Measurements from ENCODE around the gene LOXL3.
"Not testable (repeated sequence)": the region's sequence is repeated elsewhere in the genome, so short reads cannot be mapped to it uniquely, and the experiment has no call there.

LOXL3 gene

GRCh38 chr2:74573747-74574562, 20.2 kb upstream of the LOXL3 start:
- no peak for DNase-seq

GRCh38 chr2:74572178-74572925, 18.6 kb upstream of the LOXL3 start:
- DNase-seq, result no peak

GRCh38 chr2:74571058-74571457, 17.3 kb upstream of the LOXL3 start:
- no peak for DNase-seq

- no peak for DNase-seq
Observed at GRCh38 chr2:74569686-74570085, 15.9 kb upstream of the LOXL3 start.

DNA sequence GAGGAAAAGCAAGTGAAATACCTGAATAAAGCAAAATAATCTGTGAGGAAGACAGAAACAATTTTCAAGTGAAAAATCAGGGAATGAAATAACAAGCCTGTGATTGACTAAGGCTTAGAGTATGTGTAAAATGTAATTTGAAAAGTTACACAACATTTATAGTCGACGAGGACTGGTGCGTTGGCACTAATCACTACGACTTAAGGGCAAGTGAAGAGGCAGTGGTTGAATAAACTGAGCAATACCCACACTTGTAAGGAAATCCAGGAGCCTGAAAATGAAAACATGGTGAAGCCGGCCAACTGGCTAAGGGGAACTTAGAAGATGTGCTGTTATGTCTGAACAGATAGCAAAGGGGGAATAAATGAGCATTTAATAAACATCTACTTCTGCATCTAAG, 14.1 kb upstream of the LOXL3 start:
- no peak for DNase-seq

DNA sequence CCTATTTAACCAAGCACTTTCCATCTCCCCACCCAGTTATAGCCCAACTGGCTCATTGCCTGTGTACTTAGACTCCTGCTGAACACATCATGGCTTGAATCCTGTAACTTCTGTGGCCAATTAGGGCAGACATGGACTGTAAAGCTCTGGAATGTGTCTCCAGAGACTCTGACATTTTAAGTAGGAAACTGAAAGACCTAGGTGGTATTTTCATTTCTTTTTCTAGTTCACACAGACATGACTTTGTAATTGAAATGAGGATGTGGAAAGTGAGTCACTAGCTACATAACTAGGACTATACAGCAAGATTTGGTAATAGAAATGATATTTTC, 13.0 kb upstream of the LOXL3 start:
- no peak for DNase-seq

- DNase-seq, result no peak
Observed at GRCh38 chr2:74566076-74566753, 12.5 kb upstream of the LOXL3 start.

- no peak for DNase-seq
Observed at GRCh38 chr2:74564222-74564621, 10.5 kb upstream of the LOXL3 start.

GRCh38 chr2:74562126-74562775, 8.5 kb upstream of the LOXL3 start:
- DNase-seq, result no peak

DNA sequence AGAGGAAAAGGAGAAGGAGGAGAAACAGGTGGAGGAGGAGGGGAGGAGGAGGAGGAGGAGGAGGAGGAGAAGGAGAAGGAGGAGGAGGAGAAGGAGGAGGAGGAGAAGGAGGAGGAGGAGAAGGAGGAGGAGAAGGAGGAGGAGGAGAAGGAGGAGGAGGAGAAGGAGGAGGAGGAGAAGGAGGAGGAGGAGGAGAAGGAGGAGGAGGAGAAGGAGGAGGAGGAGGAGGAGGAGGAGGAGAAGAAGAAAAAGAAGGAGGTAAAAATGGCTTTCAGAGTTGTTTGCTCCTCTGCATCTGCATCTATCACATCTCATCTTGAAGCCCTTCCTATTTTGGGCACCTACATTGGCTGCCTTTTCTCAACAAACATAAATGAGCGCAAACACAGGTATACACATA, 7.3 kb upstream of the LOXL3 start:
- not testable (repeated sequence) for DNase-seq

DNA sequence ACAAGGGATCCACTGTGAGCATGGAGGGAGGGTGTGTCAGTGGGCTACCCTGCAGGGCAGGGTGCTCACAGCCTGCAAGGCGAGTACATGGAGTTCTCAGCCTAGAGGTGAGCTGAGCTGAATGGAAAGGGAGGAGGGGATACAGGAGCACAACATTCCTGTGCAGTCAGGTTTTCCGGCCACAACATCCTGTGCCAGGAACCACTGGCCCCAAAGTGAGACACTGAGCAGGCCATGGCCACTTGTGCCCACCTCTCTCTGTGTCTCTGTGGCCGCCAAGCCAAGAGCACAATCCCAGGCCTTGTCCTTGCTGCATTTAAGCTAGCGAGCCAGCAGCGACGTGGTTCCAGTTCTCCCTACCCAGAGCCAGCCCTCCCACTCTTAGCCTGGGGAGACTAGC, 6.8 kb upstream of the LOXL3 start:
- DNase-seq, result no peak

- no peak for DNase-seq
Observed at GRCh38 chr2:74559912-74560311, 6.2 kb upstream of the LOXL3 start.

GRCh38 chr2:74558284-74559230, 4.8 kb upstream of the LOXL3 start:
- no peak for DNase-seq

- no peak for DNase-seq
Observed at GRCh38 chr2:74556831-74557370, 3.2 kb upstream of the LOXL3 start.

DNA sequence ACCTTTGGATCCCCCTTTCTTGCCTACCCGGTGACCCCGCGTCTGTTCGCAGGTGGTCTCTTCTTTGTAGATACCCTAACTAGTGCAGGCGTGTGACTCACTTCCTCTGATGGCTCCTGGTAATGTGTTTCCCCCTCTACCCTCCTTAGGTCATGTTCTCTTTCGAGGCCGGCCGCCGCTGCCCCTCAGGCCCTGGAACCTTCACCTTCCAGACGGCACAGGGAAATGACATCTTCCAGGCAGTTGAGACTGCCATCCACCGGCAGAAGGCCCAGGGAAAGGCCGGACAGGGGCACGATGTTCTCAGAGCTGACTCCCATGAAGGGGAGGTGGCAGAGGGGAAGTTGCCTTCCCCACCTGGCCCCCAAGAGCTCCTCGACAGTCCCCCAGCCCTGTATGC, 2.4 kb upstream of the LOXL3 start:
- DNase-seq, result no peak

DNA sequence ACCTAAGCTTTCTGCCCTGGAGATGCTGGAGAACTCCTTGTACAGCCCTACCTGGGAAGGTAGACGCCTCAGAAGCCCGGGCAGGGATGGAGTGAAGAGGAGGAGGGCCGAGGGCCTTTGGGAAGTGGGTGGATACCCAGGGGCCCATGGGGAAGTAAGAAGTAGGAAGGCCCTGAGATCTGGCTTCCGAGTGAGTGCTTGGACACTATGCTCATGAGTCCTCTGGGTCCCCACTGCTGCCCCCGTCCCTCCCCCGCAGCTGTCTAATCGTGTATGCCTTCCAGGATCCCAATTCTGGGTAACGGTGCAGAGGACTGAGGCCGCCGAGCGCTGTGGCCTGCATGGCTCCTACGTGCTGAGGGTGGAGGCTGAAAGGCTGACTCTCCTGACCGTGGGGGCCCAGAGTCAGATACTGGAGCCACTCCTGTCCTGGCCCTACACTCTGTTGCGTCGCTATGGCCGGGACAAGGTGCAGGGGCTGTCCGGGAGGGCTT, 1.9 kb upstream of the LOXL3 start:
- no peak for DNase-seq

DNA sequence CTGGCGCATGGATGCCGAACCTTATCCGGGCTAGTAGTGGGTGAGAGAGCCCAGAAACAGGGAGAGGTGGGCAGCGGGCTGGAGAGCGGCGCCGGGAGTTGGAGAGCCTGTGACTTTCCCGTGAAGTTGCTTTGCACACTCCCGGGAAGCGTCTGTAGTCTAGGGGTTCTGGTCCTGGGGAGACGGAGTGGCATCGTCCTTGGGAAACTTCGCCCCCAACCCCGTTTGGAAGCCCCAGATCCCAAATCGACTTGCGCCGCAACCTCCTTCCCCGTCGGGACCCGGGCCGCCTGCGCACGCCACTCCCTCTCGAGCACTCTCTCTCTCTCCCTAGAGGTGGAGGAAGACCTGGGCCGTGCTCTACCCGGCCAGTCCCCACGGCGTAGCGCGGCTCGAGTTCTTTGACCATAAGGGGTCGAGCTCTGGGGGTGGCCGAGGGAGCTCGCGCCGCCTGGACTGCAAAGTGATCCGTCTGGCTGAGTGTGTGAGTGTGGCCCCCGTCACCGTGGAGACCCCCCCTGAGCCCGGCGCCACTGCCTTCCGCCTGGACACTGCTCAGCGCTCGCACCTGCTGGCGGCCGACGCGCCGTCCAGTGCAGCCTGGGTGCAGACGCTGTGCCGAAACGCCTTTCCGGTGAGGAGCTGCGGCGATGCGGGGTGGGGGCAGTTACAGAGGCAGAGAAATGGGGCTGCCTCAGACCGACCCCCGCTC, 1.2 kb upstream of the LOXL3 start:
- peak; percentile 63 for DNase-seq

DNA sequence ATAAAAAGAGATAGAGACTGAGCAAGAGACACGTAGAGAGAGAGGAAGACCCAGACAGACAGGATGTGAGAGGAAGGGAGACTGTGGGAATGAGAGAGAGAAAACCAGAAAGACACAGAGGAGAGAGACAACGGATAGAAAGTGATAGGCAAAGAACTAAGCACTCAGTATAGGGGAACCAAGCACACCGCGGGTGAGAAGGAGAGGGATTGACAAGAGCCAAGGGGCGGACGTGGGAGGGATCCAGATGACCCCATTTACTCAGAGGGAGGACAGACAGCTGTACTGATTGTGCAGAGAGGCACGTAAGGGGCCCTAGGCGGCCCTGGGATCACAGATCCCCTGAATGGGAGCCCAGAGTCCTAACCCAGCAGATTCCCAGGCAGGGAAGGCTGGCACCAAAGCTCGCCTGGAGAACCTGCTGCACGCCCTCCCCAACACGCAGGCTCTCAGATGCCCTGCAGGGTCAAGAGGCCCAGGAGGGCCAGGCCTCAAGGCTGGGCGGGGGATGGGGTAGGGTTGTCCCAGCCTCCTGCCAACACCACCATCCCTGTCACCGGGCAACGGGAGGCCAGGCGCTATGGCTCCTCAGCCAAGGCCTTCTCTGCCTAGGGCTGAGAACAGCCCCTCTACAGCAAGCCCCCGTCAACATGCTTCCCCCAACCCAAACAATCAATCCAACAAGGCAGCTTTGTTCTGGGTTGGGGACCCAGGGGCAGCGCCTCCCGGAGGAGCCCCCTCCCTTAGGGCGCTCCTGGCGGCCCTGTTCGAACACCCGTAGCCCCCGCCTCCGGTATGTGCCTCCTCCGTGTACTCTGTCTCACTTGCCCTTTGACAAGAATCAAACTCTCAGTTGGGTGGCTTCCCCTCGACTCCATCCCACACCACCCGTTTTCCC, 579 bp downstream of the LOXL3 start:
- DNase-seq, result no peak

GRCh38 chr2:74551942-74552913, 1.5 kb downstream of the LOXL3 start:
- no peak for DNase-seq
